Stimulated activated CD8-positive, alpha-beta memory T cell treated with anti-CD3 and anti-CD28 coated beads, Interleukin-4, amount 100 ng/mL, for 24 hours (primary cell): Measurements from ENCODE around the gene ASB1.
A peak's percentile ranks its signal among the peaks of the same experiment; 100 is the strongest.
"Not testable (repeated sequence)": the region's sequence is repeated elsewhere in the genome, so short reads cannot be mapped to it uniquely, and the experiment has no call there.

Experiments used
- DNase-seq: peaks from one replicate; pipeline ENCODE4 v3.0.0-alpha.2; 2020; ENCODE audit warnings: low read depth

ASB1 gene

DNA sequence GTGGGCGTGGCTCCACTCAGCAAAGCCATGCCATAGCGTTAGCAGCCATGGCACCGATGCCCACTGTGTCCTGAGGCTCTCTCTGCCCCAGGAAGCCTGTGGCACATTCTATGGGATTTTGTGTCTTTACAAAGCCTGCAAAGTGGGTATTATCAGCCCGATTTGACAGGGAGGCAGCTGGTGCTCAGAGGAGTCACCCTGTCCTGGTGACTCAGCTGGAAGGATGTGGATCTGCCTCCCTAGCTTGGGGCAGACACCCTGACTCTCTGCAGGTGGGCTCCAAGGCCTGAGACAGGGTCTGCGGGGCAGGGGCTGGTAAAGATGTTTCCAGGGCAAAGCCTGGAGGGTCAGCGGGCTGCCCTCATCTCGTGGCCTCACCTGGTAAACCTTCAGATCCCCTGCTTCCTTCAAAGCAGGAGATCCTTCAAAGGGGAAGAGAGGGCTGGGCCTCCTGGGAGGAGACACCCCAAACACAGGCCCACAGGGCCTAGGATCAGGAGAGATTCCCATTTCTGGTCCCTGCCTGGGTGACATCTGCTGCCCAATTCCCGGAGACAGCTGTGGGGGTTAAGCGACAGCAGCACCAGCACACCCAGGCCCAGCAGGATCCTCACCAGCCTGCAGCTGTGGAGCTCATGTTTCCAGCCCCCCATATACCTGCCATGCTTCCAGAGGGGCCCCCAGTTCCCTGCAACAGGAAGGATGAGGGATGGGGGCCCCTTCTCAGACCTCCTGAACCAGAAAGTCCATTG lies 3.0 kb upstream of the ASB1 start:
- DNase-seq = no peak

GRCh38 chr2:238424313-238424700 lies 2.4 kb upstream of the ASB1 start:
- DNase-seq = no peak

GRCh38 chr2:238425505-238425978 lies 1.2 kb upstream of the ASB1 start:
- DNase-seq = no peak

- DNase-seq = peak; percentile 3
Measured at GRCh38 chr2:238425979-238426567, 654 bp upstream of the ASB1 start.

GRCh38 chr2:238427435-238428162 lies 872 bp downstream of the ASB1 start:
- DNase-seq = peak; percentile 11

DNA sequence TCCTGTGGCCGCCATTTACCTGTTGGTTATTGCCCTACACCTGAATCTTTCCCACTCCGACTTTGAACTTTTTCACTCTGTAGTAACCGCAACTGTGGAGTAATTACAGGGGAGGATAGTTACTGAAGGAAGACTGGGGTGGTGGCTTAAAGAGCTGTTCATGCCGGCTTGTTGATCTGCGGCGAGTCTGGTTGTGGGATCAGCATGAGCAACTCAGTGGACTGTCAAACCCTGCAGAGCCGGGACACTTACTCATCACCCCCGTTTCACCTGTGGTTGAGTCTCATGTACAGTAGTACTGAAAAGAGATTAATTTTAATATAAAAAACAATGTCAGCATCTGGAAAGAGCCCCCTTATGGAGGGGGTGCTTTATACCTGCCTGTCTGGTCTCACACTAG lies 2.1 kb downstream of the ASB1 start:
- no peak for DNase-seq

- DNase-seq = no peak
Measured at GRCh38 chr2:238430781-238431180, 4.1 kb downstream of the ASB1 start.

DNA sequence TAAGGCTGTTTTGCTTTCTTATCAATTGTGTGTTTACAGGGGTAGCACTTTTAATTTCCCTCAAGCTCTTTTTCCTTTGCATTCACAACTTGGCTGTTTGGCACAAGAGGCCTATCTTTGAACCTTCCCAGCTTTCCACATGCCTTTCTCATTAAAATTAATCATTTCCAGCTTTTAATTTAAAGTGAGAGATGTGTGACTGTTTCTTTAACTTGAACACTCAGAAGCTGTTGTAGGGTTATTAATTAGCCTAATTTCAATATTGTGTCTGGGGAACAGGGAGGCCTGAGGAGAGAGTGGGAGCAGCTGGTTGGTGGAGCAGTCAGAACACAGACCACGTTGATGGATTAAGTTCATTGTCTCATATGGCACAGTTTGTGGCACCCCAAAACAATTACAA lies 4.7 kb downstream of the ASB1 start:
- no peak for DNase-seq

DNA sequence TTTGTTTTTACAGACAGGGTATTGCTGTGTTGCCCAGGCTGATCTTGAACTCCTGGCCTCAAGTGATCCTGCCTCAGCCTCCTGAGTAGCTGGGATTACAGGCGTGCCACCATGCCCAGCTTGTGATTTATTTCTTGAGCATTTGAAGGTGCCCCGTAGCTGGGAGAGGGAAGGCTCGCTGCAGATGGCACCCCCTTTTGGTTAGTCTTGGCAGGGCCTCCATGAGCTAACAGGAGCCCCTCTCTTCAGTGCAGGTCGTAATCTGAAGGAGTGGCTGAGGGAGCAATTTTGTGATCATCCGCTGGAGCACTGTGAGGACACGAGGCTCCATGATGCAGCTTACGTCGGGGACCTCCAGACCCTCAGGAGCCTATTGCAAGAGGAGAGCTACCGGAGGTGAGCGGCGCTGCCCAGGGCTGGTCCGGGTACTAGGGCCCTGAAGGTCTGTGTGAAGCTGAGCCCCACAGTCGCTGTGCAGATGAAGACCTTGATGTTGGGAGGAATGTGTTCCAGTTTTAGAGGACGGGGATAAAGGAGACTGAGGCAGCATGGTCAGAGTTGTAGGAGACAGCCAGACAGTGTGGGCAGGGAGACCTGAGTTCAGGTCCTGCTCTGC lies 6.7 kb downstream of the ASB1 start:
- no peak for DNase-seq

DNA sequence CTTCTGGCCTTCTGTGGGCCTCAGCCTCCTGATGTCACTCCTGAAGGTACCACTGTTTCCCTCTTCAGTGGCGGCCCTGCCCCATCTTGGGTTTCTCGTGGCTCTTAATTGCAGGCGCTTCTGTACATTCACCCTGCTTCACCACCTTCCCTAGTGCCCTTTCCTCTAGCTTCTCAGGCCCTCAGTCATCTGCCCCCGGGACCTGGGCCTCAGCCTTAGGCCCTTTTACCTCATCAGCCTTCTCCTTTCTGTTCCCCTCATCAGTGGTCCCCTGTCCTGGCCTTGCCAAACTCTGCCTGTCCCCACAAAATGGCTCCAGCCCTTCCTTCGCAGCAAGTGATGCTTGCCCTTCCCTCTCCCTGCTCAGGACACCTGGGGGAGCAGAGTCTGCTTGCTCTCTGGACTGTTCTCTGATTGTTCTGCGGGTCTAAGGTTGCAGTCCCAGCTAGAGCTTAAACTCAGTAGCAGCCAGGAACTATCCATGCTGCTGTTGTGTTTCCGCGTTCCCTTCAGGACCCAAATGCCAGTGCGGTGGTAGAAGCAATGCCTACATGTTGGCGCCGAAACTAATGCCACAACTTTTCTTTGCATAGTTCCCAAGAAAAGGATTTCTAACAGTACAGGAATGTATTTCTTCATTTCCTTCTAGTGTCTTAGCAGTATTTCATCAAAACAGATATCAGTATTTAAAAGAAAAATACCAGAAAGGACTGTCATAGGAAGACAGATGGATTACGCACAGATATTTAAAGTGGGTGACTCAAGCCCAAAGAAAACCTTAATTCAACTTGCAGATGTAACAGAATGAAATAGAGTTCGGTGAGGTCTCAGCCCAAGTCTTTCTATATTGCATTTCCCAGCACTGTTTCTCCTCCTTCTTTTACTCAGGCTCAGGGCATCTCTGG lies 7.5 kb downstream of the ASB1 start:
- DNase-seq = no peak

DNA sequence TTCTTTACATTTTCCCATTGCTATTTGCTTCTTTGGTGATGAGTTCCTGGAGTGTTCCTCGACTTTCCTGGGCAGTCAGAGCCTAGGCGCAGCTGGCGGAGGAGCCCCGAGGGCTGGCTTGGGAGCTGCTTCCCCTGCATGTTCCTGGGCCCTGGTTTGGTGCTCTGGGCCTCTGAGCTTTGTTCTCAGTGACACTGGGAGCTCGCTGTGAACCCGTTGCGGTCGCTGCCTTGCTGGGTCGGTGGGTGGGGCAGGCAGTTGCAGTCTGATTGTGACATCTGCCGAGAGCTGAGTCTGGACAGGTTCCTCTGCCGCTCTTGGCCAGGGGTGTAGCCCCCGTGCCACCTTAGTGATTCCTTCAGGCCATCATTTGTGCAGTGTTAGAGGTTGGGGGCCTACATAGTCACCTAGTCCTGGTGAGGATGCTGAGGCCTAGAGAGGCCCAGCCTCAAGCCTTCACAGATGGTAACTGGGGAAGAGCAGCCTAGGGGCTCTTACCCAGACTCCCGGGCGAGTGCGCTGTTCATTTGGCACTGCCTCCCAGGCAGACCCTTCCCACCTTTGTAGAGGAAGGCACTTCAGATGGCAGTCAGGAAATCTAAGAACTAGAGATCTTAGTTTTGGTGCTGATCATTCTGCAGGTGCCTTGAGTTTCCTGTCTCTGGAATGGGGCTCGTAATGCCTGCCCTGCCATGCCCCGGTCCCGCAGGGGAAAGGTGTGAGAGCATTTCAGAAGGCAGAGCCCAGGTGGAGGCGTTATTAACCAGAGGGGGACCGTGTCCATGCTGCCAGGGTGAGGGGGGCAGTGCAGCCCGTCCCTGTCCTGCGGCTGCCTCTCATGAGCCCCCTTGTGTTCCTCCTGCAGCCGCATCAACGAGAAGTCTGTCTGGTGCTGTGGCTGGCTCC lies 8.4 kb downstream of the ASB1 start:
- DNase-seq = no peak

GRCh38 chr2:238435752-238436096 lies 9.0 kb downstream of the ASB1 start:
- DNase-seq = no peak

- DNase-seq = peak; percentile 35
Measured at GRCh38 chr2:238438856-238439849, 12.4 kb downstream of the ASB1 start.

GRCh38 chr2:238439917-238440316 lies 13.2 kb downstream of the ASB1 start:
- no peak for DNase-seq

DNA sequence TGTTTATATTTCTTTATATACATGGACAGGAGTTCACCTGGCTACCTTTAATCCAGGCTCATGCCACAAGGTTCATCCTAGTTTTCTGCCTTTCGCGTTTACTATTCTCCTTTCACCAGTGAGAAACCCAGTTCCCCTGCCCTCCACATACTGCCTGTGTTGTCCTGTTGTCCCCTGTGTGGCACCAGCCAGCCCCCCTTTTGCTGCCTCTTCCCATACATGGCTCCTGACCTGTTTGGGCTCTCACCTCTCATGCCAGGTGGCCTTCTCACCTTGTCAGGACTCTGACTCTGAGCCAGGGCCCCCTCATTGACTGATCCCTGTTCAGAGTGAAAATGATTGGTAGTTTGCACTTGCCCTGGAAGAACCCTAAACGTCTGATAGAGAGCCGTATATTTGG lies 13.6 kb downstream of the ASB1 start:
- no peak for DNase-seq

GRCh38 chr2:238440767-238441166 lies 14.0 kb downstream of the ASB1 start:
- no peak for DNase-seq

DNA sequence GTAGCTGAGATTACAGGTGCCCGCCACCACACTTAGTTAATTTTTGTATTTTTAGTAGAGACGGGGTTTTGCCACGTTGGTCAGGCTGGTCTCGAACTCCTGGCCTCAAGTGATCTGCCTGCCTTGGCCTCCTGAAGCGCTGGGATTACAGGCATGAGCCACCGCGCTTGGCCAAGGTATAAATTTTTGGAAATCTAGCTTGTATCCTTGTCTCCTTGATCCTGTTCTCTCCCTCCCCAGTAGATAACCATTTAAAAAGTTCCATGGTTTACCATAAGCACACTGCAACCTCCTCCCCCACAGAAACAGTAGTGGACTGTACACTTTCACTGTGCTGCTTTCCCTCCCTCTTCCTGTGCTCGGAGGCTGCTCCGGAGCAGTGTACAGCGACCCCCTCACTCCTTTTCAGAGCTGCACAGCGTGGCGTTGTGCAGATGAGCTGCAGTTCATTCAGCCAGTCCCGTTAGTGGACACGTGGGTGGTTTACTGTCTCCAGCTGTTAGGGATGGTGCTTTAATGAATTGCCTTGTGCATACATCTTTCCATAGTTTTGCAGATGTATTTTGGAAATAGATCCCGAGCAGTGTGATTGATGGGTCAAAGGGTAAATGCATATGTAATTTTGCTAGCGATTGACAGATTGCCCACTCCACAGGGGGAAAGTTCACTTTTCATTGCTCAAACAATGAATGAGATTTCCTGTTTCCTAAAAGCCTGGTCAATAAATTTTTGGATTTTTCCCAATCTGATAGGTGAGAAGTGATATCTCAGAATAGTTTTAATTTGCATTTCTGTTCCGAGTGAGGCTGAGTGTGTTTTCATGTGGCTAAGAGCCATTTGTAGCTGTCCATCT lies 14.8 kb downstream of the ASB1 start:
- DNase-seq = no peak

GRCh38 chr2:238442257-238442656 lies 15.5 kb downstream of the ASB1 start:
- not testable (repeated sequence) for DNase-seq
